ENCODE results near the gene THBS2. TPM values are rescaled to one million over a fixed set of nuclear protein-coding genes. Genes with fewer than 3 reads are reported as not detected.

THBS2 gene
- total RNA-seq, 1 experiment from 2014 or later = 0.39 TPM

DNA sequence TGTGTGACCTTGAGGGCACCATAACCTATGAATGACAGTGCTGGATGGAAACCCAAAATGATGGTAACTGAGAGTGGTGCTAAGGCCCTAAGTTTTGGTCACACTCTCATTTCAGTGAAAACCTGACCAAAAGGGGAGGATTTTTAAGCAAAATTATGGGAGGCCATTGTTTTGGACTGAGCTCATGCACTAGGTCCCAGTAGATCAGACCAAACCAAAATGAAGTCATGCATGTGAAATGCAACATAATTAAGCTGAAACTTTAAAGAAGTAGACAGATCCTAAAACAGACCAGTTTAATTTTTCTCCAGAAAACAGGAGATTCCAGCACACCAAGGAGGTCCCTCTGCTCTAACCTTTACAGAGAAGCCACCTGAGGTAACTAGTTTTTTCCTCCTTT is 24.0 kb upstream of the THBS2 start:
- H3K4me3 ChIP-seq (replicated peaks in 1 of 2; ENCODE audit: low read depth in 1 of 2, low read length in 2 of 2) = no peak overlapping the region
- H3K9me2 ChIP-seq (ENCODE audit: insufficient read depth) = no peaks in the 10 kb centered on the region
- H3K27me3 ChIP-seq (ENCODE audit: insufficient read depth, low read length) = no peaks in the 10 kb centered on the region
- H2AFZ ChIP-seq (ENCODE audit: low read depth, low read length, poor library complexity, severe bottlenecking) = no peak overlapping the region
- H3K4me2 ChIP-seq (ENCODE audit: low read length) = no peak overlapping the region
- DNase-seq (ENCODE audit: low read depth, low spot score) = no peak
- no peaks in the 10 kb centered on the region for H4K20me1 ChIP-seq (ENCODE audit: insufficient read depth)
- H3K36me3 ChIP-seq (ENCODE audit: control insufficient read depth in 1 of 2, insufficient read depth in 2 of 2, low read length in 2 of 2) = no peaks in the 10 kb centered on the region
- H3K27ac ChIP-seq (ENCODE audit: low read depth, low read length) = no peak overlapping the region
- intact Hi-C loops (cut with micrococcal nuclease) = no loop called here
- ChIA-PET POLR2A (no interaction called here), RAD21 (ENCODE audit: low non-redundant PET in 1 of 2, low total read pairs in 2 of 2, uncharacterized antibody in 2 of 2, unreplicated experiment in 2 of 2) (no interaction called here), CTCF (no interaction called here)
- TF ChIP-seq, protein P1, sequence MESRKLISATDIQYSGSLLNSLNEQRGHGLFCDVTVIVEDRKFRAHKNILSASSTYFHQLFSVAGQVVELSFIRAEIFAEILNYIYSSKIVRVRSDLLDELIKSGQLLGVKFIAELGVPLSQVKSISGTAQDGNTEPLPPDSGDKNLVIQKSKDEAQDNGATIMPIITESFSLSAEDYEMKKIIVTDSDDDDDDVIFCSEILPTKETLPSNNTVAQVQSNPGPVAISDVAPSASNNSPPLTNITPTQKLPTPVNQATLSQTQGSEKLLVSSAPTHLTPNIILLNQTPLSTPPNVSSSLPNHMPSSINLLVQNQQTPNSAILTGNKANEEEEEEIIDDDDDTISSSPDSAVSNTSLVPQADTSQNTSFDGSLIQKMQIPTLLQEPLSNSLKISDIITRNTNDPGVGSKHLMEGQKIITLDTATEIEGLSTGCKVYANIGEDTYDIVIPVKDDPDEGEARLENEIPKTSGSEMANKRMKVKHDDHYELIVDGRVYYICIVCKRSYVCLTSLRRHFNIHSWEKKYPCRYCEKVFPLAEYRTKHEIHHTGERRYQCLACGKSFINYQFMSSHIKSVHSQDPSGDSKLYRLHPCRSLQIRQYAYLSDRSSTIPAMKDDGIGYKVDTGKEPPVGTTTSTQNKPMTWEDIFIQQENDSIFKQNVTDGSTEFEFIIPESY (IDR thresholded peaks at IDR 0.05; ENCODE audit: extremely low read depth, insufficient replicate concordance, low read length) = no peak
- TF ChIP-seq SIN3A (IDR thresholded peaks at IDR 0.05; ENCODE audit: low read depth) (no peak), JUND (IDR thresholded peaks at IDR 0.05) (no peak), SP1 (IDR thresholded peaks at IDR 0.05; ENCODE audit: low read depth) (no peak), CEBPB (IDR thresholded peaks at IDR 0.05; ENCODE audit: low read depth) (no peak)
- no TSS peak for BruUV-seq (replicated peaks)
- H3K9me3 ChIP-seq (ENCODE audit: control insufficient read depth in 1 of 2, insufficient read depth in 1 of 2, low read depth in 1 of 2, low read length in 2 of 2) = no peaks in the 10 kb centered on the region
- no peaks in the 10 kb centered on the region for H3K4me1 ChIP-seq (ENCODE audit: control insufficient read depth in 1 of 2, insufficient read depth in 2 of 2, low read length in 2 of 2)
- H3K9ac ChIP-seq (ENCODE audit: low read length) = no peak overlapping the region
- no peaks in the 10 kb centered on the region for H3K79me2 ChIP-seq (ENCODE audit: insufficient read depth, low read length)
- no peak for ATAC-seq

DNA sequence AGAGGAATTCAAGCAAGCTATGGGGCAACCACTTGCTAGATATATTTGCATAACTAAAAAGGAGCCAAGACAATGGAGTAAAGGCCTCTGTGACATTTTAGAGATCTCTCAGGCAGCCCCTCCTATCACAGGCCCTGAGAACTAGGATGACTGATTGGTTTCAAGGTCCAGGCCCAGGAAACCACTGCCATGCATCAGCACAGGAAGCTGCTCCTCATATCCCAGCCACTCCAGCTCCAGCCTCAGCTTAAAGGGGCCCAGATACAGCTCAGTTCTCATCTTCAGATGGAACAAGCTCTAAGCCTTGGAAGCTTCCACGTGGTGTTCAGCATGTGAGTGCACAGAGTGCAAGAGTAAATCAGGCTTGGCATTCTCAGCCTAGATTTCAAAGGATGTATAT is 21.1 kb upstream of the THBS2 start:
- Histone ChIP-seq H3K27ac (ENCODE audit: low read depth, low read length) (no peak overlapping the region), H3K27me3 (ENCODE audit: insufficient read depth, low read length) (no peaks in the 10 kb centered on the region), H3K9me2 (ENCODE audit: insufficient read depth) (no peaks in the 10 kb centered on the region; the same call in 1 of the 2 replicates), H3K9me3 (ENCODE audit: control insufficient read depth in 1 of 2, insufficient read depth in 1 of 2, low read depth in 1 of 2, low read length in 2 of 2) (no peaks in the 10 kb centered on the region), H2AFZ (ENCODE audit: low read depth, low read length, poor library complexity, severe bottlenecking) (no peak overlapping the region), H3K4me3 (replicated peaks in 1 of 2; ENCODE audit: low read depth in 1 of 2, low read length in 2 of 2) (no peak overlapping the region), H3K36me3 (ENCODE audit: control insufficient read depth in 1 of 2, insufficient read depth in 2 of 2, low read length in 2 of 2) (no peaks in the 10 kb centered on the region), H4K20me1 (ENCODE audit: insufficient read depth) (no peaks in the 10 kb centered on the region), H3K79me2 (ENCODE audit: insufficient read depth, low read length) (no peaks in the 10 kb centered on the region), H3K9ac (ENCODE audit: low read length) (no peak overlapping the region), H3K4me1 (ENCODE audit: control insufficient read depth in 1 of 2, insufficient read depth in 2 of 2, low read length in 2 of 2) (no peaks in the 10 kb centered on the region), H3K4me2 (ENCODE audit: low read length) (no peak overlapping the region)
- ATAC-seq (no peak), DNase-seq (ENCODE audit: low read depth, low spot score) (no peak)
- TF ChIP-seq, protein P2, sequence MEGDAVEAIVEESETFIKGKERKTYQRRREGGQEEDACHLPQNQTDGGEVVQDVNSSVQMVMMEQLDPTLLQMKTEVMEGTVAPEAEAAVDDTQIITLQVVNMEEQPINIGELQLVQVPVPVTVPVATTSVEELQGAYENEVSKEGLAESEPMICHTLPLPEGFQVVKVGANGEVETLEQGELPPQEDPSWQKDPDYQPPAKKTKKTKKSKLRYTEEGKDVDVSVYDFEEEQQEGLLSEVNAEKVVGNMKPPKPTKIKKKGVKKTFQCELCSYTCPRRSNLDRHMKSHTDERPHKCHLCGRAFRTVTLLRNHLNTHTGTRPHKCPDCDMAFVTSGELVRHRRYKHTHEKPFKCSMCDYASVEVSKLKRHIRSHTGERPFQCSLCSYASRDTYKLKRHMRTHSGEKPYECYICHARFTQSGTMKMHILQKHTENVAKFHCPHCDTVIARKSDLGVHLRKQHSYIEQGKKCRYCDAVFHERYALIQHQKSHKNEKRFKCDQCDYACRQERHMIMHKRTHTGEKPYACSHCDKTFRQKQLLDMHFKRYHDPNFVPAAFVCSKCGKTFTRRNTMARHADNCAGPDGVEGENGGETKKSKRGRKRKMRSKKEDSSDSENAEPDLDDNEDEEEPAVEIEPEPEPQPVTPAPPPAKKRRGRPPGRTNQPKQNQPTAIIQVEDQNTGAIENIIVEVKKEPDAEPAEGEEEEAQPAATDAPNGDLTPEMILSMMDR (IDR thresholded peaks at IDR 0.05 in 2 of 3, conservative IDR thresholded peaks at IDR 0.05 in 1 of 3; ENCODE audit: borderline replicate concordance in 1 of 3, insufficient read depth in 1 of 3, low read depth in 2 of 3, low read length in 2 of 3) = no peak
- no peak for TF ChIP-seq SRF (IDR thresholded peaks at IDR 0.05; ENCODE audit: low read depth)
- TF ChIP-seq, protein P3, sequence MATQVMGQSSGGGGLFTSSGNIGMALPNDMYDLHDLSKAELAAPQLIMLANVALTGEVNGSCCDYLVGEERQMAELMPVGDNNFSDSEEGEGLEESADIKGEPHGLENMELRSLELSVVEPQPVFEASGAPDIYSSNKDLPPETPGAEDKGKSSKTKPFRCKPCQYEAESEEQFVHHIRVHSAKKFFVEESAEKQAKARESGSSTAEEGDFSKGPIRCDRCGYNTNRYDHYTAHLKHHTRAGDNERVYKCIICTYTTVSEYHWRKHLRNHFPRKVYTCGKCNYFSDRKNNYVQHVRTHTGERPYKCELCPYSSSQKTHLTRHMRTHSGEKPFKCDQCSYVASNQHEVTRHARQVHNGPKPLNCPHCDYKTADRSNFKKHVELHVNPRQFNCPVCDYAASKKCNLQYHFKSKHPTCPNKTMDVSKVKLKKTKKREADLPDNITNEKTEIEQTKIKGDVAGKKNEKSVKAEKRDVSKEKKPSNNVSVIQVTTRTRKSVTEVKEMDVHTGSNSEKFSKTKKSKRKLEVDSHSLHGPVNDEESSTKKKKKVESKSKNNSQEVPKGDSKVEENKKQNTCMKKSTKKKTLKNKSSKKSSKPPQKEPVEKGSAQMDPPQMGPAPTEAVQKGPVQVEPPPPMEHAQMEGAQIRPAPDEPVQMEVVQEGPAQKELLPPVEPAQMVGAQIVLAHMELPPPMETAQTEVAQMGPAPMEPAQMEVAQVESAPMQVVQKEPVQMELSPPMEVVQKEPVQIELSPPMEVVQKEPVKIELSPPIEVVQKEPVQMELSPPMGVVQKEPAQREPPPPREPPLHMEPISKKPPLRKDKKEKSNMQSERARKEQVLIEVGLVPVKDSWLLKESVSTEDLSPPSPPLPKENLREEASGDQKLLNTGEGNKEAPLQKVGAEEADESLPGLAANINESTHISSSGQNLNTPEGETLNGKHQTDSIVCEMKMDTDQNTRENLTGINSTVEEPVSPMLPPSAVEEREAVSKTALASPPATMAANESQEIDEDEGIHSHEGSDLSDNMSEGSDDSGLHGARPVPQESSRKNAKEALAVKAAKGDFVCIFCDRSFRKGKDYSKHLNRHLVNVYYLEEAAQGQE (IDR thresholded peaks at IDR 0.05; ENCODE audit: low read depth) = no peak
- TF ChIP-seq YY1 (IDR thresholded peaks at IDR 0.05; ENCODE audit: extremely low read depth, insufficient replicate concordance, low read depth, low read length) = no peak
- TF ChIP-seq POLR2A (IDR thresholded peaks at IDR 0.05; ENCODE audit: borderline replicate concordance, extremely low read depth, insufficient read depth, insufficient read length) = no peak
- no peak for TF ChIP-seq ELF1 (IDR thresholded peaks at IDR 0.05; ENCODE audit: borderline replicate concordance, low read depth)
- ChIA-PET RAD21 (ENCODE audit: low non-redundant PET in 1 of 2, low total read pairs in 2 of 2, uncharacterized antibody in 2 of 2, unreplicated experiment in 2 of 2) (no interaction called here), CTCF (interaction anchor here (0.5 kb wide), 1 partner anchor 382 kb away, joined by 3 read pairs; no protein-coding TSS in a partner anchor), POLR2A (interaction anchor here (1.2 kb wide), 1 partner anchor 18 kb away, joined by 3 read pairs; no protein-coding TSS in a partner anchor)
- no TSS peak for BruUV-seq (replicated peaks)
- intact Hi-C loops (cut with micrococcal nuclease) = no loop called here

Data from HCT116 (cell line).